Sciatic nerve (tissue), 2 donors: ENCODE results near the gene NRCAM. TPM values are rescaled to one million over a fixed set of nuclear protein-coding genes. Genes with fewer than 3 reads are reported as not detected.

Experiments used
- ATAC-seq: fragments of 200-7000 bp; cut with Tn5 transposase; one replicate; pipeline ENCODE4 v1.9.1; 2020; ENCODE audit warnings: mild to moderate bottlenecking, moderate library complexity
- DNase-seq: peaks from one replicate; pipeline ENCODE4 v3.0.0-alpha.2; 2020; ENCODE audit warnings: low spot score
- intact Hi-C: fragments of 100-400 bp; cut with DNase I; formaldehyde crosslinking; loops from one replicate; pipeline ENCODE4 v1.14.2; 2022
- total RNA-seq: library from RNA; stranded (reverse); fragmentation: NEBNext Ultra II Directional; extraction: Animal tissue kit (Norgen Biotek cat#: 25700); gene quantifications from one replicate; pipeline ENCODE4 v1.2.1, GENCODE V29; 2021
- donor health status: DM: no; HTN: no; CAD: no.
- donor health status: DM: no; HTN: no; CAD: no.

NRCAM gene
- total RNA-seq, 1 donor from 2014 or later, result 17.4 TPM

DNA sequence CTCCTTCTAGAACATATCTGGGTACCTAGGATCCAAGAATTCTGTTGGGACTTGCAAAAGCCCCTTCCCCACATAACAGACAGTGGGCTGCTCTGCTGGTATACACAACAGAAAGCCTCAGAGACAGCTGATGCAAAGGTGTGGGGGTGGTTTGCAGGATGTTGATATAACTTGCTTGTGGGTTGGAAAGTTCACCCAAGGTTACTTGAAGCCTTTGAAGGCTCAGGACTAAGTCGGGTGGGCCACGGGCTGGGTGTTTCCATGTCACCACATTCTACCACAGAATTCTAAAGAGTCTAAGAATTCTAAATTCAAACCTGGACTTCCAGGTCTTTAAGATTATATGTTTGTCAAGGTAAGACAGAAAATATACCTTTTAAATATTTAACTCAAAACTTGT is 7.4 kb upstream of the NRCAM start:
- ATAC-seq (no peak), DNase-seq (no peak)
- intact Hi-C loops, result no loop called here

DNA sequence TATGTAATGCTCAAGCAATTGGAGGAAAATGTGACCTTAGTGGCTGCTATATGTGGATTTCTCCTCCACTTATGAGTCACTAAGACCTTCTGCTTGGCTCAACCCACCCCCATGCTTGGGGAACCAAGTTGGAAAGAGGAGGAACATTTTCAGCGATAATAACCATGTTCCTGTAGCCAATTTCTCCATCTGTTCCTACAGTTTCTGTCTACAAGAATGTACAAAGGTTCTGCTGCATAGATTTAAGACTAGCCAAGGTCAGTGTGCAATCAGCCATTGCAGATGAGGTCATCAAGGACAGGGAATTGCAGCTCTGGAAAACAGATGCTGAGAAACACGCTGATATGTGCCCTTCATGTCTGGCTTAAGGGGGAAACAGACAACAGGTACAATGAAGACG is 5.6 kb upstream of the NRCAM start:
- DNase-seq (no peak), ATAC-seq (no peak)
- intact Hi-C loops, result no loop called here

DNA sequence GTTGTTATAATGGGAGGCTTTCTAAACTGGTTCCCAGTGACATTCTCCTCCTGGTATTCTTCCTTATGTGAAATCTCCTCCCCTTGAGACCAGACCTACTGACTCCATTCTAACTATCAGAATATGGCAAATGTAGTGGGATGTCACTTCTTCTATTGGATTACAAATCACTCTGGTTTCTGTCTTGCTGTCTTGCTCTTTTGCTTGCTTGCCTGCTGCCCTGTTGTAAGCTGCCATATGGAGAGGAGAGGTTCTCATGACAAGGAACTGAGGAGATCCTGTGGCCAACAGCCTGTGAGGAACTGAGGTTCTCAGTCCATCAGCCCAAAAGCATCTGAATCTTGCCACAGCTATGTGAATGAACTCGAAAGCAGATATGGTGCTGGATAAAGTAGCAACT is 4.7 kb upstream of the NRCAM start:
- no peak for ATAC-seq
- intact Hi-C loops, result no loop called here
- no peak for DNase-seq

DNA sequence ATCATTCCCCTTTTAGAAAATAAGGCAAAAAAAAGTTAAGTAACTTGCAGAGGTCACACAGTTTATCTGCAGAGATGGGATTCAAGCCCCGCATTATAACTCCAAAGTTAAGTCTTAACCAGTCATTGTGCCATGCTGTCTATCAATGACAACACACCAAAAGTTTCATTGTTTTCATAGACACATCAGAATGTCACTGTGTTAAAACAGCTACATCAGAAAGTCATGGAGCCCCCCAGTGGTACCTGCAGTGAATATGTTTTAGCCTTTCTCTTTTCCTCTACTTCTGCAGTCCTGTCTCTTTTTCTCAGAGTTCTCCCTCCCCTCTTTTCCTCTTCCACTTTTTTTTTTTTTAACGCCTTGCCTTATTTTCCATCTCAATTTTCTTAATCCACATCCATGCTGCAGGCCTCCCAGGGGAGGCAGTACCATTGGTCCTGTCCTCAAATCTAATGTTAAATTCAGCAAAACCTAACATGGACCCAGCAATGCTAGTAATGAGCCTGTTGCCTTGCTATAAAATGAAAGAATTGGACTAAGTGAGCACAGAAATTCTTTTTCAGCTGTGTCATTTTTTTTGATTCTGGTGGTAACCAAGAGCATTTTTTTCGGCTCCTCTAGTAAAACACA is 3.8 kb upstream of the NRCAM start:
- intact Hi-C loops, result no loop called here
- ATAC-seq (no peak), DNase-seq (no peak)

DNA sequence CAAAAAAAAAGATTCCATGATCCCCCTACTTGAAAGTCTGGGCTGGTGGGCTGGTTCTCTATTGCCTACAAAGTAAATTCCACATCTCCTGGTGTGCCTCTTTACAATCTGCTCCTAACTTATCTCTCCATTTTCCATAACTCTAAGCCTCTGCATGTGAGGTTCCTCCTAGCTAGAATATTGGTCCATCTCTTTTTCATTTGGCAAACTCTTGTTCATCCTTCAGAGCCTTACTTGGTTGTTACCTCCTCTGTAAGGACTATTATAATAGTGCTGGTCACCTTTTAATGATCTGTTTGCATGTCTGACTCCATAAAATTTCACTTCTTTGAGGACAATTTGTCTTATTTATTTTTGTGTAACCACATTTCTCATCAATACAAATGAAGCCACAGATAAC is 1.6 kb upstream of the NRCAM start:
- intact Hi-C loops, result no loop called here
- no peak for ATAC-seq
- DNase-seq, result no peak

DNA sequence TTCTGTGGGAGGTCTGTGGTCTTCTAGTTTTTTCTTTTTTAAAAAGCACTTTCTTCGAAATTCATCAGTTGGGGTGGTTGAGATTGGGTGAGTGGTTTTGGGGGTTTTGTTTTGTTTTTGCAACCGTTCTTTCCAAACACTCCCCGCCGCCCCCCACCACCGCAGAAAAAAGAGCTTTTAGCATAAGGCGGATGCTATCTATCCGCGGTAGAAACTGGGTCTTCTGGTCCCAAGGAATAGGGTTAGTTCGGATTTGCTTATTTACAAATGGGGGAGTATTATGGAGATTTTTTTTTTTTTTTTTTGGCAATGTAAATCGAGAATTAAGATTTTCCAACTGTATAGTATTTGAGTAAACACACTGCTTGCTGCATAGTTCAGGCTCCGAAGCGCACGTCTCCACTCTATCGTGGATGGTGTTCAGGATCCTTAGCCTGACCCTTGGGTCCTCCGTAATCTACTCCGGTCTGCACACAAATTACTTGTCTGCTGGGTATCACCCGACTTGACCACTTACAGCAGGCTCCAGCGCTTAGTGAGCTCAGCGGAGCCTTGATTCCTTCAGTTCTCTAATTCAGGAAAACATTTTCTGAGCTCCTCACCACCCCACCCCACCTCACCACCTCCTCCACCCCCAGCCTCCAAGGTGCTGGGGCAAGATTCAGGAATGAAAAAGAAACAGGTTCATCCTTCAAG is 757 bp upstream of the NRCAM start:
- DNase-seq (no peak), ATAC-seq (no peak)
- intact Hi-C loops, result no loop called here

DNA sequence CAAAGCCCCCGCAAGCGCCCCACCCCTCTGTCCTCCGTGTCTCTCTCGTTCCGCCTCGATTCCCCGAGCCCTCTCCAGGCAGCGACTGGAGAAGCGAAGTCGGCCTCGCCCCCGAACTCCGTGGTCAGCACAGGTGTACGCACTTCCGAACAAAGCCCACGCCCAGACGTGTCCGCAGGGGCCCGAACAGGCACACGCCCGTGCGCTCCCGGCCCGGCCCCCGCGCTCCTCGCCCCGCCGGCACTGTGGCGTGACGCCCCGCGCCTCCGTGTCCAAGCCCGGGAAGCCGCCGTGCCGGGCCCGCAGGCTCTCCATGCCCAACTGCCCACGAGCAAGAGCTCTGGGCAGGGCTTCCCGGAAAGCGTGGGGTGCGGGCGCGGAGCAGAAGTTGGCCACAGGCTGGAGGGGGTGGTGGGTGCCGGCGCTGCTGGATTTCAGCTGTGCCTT is 662 bp downstream of the NRCAM start:
- DNase-seq, result peak; percentile 62
- peak; percentile 37 for ATAC-seq
- intact Hi-C loops, result no loop called here

DNA sequence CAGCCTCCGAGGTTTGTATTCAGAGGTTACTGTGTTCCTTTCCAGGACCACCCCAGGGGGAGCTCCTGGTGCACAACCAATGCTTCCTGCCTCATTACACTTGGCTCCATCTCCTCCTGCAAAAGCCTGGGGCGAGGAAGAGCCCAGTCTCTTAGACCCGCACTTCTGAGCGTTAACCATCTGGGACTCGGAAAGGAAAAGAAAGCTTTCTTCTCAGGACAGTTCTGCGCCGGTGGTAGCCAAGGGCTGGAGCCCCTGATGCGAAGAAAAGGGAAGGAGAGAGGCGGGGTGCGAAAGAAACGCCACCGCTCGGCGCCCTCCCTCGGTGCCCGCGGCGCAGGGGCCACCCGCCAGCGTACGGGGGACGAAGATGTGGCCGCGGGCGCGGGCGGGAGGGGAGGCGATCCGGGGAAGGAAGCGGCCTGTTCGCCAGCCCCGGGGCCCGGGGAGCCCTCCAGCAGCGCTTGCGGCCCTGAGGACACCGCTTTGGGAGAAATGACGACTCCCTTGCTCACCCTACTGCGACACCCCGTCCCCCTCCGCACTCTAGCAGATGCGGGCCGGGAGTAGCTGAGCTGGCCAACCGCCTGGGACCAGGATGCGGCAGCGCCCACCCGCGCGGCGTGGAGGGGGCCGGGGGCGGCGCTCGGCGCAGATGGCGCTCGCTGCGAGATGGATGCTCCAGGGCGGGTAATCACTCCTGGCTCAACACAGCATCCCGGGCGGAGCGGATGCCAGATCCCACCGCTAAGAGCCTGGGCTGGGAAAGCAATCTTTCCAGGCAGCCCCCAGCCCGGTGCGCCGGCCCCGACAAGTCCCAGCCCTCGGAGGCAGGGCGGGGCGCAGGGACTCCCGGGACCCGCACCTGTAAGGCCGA is 1.3 kb downstream of the NRCAM start:
- DNase-seq (no peak), ATAC-seq (peak; percentile 45)
- intact Hi-C loops, result no loop called here

DNA sequence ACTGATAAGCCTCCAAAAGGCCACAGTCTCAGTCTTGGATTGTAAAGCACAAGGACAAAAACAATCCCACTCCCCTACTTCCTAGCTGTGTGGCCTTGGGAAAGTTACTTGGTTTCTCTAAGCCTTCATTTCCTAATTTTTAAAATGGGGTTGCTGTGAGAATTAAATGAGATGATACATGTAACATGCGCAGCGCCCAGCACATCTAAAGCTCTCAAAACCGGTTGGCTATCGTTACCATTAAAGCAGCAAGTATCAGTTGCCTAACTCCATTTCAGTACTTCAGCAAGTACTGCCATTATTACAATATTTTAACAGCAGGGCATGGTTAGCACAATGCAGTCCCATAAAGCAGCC is 1.9 kb downstream of the NRCAM start:
- ATAC-seq (no peak), DNase-seq (no peak)
- intact Hi-C loops, result no loop called here

DNA sequence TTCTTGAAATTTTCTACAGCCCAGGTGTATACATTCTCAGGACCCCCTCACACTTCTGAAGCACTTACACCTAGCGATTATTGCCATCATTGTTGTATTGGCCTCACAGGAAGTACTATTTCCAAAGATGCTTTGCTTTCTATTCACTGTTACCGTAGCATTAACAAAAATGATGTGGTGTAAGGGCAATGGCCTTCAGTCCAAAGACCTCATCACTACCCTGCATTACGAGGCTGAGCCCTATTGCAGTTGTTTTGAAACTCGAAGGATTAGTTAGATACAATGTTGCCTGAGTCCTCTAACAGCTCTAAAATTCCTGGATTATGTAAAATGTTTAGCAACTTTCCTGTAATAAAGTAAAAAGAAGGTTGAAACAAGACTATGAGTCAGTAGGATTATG is 2.9 kb downstream of the NRCAM start:
- DNase-seq (no peak), ATAC-seq (no peak)
- intact Hi-C loops, result no loop called here

DNA sequence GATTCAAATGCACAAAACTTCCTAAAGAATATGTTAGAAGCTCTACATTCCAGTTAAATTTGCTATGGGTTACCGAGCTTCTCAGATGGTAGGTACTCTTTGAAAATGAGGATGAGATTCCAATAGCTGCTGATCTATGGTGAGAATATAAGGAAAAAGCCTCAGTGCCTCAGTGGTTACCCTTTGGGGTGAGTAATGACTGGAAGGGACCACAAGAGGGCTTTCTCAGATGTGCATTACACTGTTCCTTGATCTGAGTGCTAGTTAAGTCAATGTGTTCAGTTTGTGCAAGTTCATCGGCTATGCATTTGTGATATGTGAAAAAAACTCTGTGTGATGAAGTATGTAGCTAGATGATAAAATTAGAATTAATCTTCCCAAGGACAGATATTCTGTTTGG is 3.5 kb downstream of the NRCAM start:
- intact Hi-C loops, result no loop called here
- ATAC-seq (no peak), DNase-seq (no peak)

DNA sequence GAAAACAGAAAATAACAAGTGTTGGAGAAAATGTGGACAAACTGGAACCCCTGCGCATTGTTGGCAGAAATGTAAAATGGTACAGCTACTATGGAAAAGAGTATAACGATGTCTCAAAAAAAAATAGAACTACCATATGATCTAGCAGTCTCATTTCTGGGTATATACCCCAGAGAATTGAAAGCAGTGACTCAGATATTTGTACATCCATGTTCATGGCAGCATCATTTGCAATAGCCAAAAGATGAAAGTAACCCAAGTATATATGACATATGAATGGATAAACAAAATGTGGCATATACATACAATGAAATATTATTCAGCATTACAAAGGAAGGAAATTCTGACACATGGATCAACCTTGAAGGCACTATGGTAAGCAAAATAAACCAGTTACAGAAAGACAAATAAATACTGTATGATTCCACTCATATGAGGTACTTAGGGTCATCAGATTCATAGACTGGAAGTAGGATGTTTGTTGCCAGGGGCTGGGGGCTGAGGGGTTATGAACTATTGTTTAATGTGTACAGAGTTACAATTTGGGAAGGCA is 4.9 kb downstream of the NRCAM start:
- no peak for DNase-seq
- intact Hi-C loops, result no loop called here
- ATAC-seq, result no peak

DNA sequence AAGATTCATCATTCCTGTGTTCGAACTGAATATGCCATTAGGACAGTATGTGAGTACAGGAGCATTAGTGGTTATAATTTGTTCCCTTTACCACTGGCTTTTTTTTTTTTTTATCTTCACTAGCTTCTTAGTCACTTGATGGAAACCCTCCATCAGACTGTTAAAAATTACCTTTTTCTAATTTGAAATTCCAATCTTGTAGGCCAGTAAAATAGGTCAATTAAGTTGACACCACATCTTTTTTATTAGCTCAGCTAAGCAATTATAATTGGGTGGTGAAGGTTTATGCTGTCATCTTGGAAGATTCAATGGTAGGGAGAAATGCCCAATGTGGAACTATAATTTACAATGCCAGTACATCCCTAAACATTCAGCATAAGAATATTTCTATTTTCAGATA is 6.1 kb downstream of the NRCAM start:
- DNase-seq, result no peak
- intact Hi-C loops, result no loop called here

DNA sequence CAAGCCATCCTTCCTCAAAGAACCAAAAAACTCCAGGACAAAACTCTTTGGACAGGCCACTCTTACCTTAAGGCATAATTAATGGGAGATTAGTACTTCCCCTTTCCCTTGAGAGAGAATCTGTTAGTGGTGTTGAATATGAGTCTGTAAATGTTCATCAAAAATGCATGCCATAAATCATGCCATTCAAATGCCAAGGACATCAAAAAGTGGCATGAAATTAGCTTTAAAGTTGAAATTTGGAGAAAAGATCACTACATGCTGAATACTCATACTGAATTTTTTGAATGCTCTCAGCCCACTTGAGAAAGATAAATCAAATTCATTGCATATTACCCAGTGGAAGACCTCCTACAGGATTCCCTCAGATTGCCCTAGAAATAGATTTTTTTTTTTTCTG is 6.7 kb downstream of the NRCAM start:
- ATAC-seq, result no peak
- DNase-seq, result no peak
- intact Hi-C loops, result no loop called here

More for the DNA sequence above, 6.1 kb downstream of the NRCAM start:
- no peak for ATAC-seq

DNA sequence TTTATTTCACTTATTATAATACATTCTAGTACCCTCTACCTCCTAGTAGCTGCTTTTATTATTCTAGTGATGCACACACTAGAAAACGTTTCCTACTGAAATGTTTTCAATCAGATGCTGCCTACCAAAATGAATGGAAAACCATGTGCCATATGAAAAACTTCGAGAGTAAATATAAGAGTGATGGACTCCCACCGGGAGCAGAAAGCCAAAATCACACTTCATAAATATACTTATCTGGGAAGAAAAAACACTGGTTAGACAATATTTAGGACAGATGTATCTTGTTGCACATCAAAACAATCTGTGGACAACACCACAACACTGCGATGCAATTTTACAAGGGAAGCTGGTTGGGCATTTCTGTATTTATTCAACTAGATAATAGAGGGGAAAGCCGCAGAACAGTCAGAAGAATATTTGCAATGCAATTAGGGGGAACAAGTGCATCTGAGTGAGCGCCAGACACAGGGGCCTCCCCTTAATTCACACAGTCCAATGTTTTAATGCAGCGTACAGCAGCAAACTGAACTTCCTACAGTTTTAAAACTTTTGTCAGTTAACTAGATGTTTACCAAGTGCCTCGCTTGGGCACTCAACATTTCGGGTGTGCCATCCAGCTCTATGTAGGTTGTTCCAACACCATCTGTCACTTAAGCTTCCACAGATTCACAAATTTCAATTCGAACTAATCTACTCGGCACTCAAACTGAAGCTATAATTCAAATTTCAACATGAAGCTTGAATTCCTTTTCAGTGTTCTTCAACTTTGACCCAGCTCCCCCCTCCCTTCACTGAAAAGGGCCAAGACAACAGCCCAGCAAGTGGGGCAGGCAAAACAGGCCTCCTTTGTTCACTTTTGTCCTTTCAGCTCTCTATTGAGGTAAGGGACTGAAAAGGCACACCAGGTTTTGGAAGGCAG is 7.4 kb downstream of the NRCAM start:
- no peak for DNase-seq
- intact Hi-C loops, result no loop called here
- no peak for ATAC-seq

DNA sequence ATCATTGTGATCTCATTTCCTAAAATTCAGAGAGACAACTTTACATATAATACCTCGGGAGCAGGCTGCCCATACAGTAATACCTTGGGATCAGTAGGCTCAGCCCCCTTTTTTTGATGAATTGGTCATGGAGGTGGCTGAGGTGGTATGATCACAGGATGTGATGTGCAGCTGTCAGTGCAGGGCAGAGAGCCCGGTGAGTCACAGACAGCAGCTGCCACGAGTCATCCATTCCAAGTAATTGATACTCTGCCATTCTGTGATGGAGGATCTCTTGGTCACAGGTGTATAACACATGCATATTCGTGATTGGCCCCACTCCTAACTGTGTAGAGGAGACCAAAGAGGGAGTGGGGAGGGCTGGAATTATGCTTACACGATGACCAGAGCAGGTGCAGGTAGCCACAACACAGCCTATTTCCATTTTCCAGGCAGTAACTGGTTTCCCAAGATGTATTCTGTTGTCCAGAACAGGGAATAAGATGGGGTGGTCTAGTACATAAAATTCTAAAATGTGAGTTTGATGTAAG is 14.1 kb downstream of the NRCAM start:
- intact Hi-C loops, result no loop called here
- DNase-seq (no peak), ATAC-seq (no peak)

DNA sequence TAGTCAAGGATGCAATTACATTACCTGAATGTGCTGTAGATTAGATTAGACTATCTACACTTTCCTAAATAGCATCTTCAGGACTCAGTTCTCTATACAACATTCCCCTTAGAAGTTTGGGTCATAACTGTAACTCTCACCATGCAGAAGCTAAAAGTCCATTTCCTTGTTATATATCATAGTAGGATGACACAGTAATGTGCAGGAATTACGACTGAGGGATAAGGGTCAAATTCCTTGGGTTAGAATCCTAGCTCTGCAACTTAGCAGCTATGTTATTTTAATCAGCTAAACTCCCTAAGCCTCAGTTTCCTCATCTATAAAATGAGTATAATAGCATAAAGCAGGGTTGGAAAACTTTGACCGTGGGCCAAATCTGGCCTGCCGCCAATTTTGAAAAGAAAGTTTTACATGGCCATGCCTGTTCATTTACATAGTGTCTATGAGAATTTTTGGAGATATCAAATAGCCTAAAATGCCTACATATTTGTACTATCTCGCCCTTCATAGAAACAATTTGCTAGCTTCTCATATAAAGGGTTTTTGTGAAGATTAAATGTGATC is 14.8 kb downstream of the NRCAM start:
- ATAC-seq (no peak), DNase-seq (no peak)
- intact Hi-C loops, result no loop called here

DNA sequence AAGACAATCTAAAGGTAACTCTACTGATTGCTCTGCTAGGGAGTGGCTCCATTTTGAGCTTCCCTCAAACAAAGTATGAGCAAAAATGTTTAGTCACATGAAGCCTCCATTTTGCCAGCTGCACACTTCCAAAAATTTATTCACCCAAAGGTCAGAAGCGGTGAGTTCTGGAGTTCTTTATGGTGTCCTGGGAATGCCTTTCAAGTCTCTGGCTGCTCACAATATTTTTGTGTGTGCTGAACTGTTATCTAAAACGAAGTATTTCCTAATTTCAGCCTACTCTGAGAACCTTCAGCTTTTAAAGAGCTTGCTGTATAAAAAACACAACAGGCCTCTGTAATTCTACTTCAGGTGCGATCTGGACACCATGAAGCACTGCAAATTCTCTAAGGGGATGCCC is 15.6 kb downstream of the NRCAM start:
- intact Hi-C loops, result no loop called here
- ATAC-seq, result no peak

More for the DNA sequence above, 15.6 kb downstream of the NRCAM start:
- no peak for DNase-seq
